A172 (cell line): Measurements from ENCODE around the gene TBC1D21. TPM values are rescaled to one million over a fixed set of nuclear protein-coding genes. Genes with fewer than 3 reads are reported as not detected.

Experiments
- DNase-seq: peaks from one replicate; pipeline ENCODE4 v3.0.0-alpha.2; 2015; ENCODE audit warnings: low spot score
- total RNA-seq: library from RNA; depleted of rRNA; stranded (reverse); fragments of >200 nt; shearing (Covaris generic); gene quantifications from 2 replicates; pipeline ENCODE4 v1.2.3, GENCODE V29; 2014

Gene TBC1D21
- total RNA-seq, 1 experiment from 2014 or later: not detected

DNA sequence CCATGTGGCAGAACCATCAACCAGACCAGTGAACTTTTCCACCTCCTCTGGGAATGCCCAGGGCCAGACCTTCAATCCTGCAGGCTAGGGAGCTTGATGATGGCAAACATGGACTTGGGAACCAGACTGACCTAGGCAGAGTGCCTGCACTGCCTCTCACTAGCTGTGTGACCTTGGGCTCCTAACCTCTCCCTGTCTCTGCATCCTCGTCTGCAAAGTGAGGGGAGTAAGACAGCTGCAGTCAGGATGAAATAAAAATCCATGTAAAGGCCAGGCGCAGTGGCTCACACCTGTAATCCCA is 35.4 kb downstream of the TBC1D21 start:
- no peak for DNase-seq

DNA sequence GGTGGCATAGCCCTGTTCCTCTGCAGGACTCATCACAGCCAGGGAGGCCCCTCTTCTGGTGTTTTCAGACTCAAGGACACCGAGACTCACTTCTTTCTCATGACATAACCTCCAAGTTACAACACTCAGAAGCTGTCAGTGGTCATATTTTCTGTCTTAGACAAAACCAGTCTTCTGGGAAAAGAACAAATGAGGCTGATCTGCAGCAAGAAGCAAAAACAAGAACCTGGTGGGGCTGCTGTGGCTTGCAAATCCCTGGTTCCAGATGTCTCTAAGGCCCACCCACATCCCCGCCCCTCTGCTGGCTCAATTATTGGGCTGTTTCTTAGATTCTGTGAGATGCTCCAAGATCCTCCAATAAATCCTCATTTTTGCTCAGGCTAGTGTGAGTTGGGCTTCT is 36.3 kb downstream of the TBC1D21 start:
- no peak for DNase-seq

DNA sequence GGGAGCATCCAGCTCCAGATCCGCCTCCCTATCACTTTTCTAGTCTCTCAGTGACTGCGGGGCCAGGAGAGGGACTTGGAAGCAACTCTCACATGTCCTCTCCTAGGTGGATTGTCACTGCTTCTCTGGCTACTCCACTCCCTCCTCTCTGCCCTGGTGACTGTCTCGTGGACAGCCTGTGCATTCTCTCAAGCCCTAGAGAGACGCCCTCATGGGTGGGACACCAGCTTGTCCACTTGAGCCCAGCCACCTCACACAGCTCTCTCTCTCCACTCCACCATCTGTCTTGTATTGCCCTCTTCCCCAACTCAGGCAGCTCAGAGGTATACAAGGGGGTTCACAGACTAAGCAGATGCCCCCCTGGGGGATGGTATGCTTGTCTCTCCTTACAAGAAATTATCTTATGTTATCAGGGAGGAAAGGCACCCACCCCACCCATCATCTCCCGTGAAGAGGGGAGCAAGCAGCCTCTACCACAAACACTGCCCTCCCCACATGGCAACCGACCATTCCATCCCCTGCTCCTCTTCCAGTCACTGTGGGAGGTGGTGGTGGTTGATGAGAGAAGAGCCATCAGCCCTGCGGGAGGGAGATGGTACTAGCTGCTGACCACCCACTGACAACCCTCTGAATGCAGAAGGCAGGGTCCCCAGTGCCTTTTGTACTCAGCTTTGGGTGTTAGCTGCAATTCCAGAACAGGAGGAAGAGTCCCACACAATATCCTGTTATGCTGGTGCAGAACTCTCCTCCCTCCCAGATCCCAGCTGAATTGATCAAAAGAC is 37.3 kb downstream of the TBC1D21 start:
- no peak for DNase-seq

DNA sequence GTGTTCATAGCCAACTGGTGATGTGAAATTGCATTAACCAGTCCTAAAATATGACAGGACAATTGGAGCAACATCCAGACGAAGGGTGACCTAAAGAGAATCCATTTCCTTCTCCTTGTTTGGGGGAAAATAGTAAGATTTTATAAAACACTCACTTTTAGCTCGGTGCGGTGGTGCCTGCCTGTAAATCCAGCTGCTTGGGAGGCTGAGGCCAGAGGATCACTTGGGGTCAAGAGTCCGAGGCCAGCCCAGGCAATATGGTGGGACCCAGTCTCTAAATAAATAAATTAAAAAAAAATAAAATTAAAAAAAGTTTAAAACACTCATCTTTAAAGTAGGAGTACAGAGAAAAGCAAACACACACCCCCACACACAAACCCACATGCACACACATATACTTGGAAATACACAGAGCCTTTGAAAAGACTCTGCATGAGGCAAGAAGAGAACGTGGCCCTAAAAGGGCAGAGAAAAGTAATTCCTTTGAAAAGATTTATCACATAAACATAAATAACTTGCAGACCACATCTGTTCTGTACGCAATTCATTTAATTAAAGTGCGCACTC is 38.7 kb downstream of the TBC1D21 start:
- DNase-seq: no peak

DNA sequence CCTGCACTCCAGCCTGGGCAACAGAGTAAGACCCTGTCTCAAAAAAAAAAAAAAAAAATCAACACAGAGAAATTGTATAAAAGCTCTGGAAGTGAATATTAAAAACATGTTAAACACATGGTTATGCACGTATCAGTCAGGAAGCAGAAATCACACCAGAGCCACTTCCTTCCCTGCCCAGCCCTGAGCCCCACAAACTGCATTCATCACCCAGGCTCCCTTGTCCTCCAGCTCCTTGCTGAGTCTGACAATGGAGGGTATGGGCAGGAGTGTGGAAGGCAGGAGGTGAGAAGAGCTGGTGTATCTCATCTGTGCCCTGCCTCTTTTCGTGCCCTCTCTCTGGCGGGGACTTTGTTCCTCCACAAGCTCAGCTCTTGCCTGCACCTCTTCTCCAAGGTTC is 40.8 kb downstream of the TBC1D21 start:
- DNase-seq: no peak

DNA sequence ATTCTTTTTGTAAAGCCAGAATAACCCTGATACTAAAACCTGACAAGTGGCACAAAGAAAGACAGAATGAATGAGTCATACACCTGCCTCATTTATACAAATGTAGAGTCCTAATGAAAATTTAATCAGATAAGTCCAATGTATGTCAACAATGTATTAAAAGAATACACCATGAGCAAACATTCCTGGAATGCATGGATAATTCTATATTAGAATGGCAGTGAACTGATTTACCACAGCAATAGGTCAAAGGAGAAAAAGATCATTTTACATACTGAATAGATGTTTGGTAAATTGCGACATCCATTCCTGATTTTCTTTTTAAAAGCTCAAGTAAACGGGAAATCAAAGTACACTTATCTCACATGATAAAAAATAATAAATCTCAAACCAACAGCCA is 41.7 kb downstream of the TBC1D21 start:
- DNase-seq: no peak

DNA sequence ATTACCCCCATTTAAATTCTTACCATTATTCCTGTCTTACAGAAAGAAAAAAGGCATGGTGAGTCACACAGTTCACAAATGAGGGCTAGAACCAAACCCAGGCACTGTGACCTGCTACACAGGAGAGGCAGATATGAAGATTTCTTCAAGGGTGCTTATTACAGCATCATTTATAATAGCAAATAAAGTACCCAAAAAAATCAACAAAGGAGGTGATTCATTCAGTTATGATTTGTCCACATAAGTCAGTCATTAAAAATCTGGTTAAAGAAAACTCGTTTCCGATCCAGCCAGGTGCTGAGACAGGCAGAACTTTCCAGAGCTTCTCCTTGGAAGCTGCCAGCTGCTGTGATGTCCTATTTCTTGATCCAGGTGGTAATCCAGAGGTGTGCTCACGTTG is 45.4 kb downstream of the TBC1D21 start:
- no peak for DNase-seq

DNA sequence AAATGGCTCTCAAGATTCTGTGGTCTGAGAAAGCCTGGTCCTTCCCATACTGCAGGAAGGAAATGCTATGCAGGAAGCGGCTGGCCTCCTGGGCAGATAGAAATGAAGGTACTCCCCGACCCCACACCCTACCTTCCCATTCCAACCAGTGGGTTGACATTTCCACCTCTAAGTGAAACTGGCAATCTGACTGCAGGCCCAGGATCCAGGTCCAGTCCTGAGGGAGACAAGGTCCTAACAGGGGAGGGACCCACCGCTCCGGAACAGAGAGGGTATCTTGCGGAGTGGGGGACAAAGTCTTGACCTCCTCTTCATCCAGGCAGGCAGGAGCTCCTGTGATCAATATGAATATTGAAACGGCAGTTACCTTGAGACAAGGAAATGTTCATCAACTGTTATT is 46.3 kb downstream of the TBC1D21 start:
- no peak for DNase-seq

DNA sequence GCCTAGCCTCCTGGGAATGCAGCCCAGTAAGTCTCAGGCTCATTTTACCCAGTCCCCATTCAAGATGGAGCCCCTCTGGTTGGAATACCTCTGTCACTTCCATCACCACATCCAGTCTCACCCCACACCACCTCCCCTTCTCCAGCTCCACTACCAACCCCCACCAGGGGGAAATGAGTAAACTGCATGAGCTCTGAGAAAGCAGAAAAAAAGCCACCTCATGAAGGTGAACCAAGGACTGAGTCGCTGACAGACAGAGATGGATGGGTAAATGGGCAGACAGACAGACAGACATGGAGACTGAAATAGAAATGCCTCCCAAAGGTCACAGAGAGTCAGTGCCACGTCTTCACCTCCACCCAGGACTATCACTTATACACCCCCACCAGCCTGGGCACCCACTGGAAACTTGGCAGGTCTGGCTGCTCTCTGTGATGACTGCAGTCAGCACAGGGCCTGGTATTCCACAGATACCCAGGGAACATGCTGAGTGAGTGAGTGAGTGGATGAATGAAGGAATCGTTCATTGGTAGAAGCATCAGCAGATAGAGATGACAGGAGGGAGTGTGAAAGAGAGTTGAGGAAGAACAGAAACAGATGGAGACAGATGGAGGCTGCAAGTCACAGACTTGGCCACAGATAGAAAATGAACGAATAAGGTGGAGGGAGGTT is 48.0 kb downstream of the TBC1D21 start:
- DNase-seq: no peak

DNA sequence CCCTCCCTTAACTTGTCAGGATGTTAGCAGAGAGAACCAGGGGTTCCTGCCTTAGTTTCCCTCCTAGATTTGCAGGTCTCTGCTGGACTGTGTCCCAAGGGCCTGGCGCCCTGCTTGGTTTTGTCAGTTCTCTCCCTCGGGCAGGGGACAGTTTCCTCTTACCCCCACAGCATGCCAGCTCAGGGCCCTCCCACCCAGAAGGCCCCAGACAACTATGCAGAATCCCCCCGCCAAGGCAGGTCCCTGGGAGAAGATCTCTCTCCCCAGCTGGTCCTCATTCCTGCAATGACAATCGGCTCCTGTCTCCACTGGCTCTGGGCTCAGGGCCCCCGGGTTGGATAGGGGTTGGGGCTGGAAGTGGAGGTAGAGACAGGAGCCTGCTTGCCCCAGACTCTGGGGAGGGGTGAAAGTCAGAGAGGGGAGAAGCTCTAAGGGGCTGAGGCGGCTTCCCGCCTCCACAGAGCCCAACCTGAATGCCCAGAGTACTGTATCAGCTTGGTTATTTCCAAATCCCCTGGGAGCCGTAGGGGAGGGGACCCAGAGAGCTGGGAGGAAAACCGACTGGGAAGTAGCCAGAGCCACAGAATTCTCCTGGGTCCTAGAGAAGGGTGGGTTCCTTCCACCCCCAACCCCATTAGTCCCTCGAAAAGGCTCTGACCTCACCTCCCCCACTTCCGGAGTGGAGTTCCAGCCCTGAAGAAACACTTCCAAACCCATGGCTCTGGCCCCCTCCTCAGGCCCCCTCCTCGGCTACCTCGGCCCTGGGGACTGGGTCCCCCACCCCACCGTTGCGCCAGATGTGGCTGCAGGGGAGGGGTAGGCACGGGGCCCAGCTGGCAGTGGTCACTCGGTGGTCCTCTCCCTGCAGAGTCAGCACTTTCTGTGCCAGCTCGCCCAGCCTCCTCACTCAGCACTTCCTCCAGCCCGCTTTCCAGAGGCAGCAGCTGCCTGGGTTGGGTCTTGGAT is 49.1 kb downstream of the TBC1D21 start:
- DNase-seq: peak; percentile 74

DNA sequence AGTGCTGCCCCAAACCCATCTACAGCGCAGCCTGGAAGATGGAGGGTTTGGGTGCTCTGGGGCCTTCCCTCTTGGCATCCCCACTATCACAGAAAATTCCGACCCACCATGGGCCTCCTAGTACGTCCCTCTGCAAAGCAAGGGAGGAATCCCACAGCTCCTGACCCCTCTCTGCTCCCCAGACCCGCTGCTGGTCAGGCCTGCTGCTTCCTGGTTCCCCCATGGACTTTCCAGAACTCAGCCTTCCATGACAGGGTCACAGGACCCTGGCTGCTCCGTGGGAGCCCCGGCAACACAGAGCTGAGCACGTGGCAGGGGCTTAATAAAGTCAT is 49.8 kb downstream of the TBC1D21 start:
- no peak for DNase-seq

DNA sequence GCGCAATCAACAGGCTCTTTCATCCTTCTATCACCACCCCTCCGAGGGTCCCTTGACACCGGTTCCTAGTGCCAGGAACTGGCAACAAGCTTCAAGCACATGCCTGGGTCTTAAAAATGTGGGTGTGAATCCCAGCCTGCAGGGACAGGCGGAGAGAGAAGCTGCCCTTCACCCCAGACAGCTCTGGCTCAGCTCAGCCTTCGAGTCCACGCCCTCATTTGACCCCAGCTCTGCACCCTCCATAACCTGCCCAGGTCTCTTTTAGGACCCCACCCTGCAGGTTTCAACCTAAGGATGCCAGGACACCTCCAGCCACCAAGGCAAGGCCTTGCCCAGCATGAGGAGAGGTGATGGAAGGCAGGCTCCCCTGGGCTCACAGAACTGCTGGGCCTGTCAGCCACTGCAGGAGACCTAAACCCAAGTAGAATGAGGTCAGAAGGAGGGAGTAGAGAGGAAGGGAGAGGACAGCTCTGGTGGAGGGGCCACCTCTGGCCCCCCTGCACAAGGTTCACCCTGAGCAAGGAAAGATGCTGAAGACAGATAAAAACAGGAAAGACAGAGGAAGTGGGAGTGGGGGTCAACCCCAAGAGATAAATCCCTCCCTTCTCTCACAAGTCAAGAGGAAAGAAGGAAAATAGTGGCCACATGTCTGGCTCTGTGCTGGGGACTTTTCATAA is 50.3 kb downstream of the TBC1D21 start:
- no peak for DNase-seq

DNA sequence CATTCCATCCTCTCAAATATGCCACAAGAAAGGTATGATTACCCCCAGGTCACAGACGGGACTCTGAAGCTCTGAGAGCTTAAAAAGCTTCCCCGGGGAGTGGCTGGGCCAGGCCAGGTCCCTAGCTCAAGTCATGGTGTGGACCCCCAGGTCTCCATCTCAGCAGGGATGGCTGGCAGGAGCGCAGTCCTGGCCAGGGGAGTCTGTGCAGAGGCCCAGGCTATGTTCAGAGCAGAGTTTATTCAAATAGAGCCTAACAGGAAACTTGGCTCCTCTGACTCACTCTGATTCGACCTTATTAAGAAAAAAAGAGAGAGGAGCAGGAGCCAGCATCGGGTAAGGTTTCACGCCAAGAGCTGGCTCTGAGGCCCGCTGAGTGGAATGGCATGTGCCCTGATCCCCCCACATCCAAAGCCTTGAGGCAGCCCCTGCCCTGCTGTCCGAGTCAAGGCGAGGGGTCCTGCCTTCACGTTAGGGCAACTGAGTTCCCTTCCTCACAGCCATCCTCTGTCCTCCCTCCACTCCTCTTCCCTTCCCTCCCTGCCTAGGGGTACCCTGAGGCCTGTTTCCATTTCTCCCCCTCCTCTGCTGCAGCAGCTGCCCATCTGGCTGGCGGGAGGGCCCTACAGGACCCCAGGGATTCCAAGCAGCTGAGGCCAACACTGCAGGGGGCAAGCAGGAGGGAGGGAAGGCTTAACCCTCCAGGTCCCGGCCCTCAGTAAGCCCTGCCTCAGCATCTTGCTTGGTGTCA is 51.0 kb downstream of the TBC1D21 start:
- peak; percentile 79 for DNase-seq

DNA sequence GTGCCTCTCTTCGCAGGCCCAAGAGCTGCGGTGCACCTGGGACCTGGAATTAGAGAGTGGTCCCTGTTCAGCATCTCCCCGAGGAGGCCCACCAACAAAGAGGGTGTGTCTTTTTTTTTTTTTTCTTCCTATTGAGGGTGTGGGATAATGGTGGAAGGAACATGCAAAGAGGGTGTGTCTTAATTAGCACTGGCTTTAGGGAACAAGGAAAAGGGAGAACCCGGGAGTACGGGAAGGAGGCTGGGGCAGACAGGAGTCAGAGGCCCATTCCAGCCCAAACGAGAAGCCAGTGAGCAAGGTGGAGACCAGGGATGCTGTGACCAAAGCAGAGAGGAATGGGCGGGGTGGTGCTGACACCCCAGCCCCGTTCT is 52.5 kb downstream of the TBC1D21 start:
- DNase-seq: no peak

DNA sequence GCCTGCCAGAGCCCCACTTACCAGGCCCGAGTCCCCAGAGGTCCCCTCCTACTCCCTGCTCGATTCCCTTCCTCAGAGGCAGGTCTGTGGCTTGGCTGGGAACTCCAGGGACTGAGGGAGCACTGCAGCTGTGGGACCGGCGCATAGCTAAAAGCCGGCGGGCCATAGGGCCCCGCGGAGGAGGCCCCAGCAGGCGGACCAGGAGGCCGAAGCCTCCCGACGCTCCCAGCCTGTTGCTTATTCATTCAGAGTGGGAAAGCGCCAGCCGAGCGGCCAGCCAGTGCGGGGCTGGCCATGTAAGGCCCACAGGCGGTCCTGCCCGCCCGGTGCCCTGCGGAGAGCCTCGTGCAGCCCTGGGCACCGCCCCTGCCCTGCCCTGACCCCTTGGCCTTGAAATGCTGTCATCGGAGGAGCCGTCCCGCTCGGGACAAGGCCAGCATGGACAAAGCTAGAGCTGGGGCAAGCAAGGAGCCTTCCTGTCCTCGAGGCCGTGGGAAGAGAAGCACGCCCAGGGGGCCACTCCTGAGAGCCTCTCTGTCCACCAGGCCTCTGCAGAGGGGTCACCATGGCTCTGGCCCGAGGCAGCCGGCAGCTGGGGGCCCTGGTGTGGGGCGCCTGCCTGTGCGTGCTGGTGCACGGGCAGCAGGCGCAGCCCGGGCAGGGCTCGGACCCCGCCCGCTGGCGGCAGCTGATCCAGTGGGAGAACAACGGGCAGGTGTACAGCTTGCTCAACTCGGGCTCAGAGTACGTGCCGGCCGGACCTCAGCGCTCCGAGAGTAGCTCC is 53.0 kb downstream of the TBC1D21 start, which contains the start of gene LOXL1:
TSS of gene LOXL1 (plus strand) at position 244 of the 784 bp plus-strand sequence. CDS start at position 566, 322 bp downstream.
- peak; percentile 79 for DNase-seq

DNA sequence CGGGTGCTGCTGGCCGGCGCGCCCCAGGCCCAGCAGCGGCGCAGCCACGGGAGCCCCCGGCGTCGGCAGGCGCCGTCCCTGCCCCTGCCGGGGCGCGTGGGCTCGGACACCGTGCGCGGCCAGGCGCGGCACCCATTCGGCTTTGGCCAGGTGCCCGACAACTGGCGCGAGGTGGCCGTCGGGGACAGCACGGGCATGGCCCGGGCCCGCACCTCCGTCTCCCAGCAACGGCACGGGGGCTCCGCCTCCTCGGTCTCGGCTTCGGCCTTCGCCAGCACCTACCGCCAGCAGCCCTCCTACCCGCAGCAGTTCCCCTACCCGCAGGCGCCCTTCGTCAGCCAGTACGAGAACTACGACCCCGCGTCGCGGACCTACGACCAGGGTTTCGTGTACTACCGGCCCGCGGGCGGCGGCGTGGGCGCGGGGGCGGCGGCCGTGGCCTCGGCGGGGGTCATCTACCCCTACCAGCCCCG is 53.7 kb downstream of the TBC1D21 start:
- DNase-seq: no peak

DNA sequence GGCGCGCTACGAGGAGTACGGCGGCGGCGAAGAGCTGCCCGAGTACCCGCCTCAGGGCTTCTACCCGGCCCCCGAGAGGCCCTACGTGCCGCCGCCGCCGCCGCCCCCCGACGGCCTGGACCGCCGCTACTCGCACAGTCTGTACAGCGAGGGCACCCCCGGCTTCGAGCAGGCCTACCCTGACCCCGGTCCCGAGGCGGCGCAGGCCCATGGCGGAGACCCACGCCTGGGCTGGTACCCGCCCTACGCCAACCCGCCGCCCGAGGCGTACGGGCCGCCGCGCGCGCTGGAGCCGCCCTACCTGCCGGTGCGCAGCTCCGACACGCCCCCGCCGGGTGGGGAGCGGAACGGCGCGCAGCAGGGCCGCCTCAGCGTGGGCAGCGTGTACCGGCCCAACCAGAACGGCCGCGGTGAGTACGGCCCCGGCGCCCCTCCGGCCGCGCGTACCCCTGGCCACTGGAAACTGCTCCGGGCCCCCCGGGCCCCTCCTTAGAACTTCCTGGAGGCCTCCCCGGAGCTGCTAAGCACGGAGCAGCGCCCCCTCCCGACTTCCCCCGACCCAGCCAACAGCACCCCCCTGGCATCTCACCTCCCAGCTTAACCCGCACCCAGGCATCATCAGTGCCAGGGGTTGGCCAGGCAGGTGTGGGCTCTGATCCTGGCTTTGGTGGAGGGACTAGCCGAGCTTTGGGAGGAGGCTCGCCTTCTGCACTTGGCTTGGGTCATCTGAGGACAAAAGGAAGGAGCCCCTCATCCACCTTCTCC is 54.3 kb downstream of the TBC1D21 start:
- DNase-seq: peak; percentile 36

DNA sequence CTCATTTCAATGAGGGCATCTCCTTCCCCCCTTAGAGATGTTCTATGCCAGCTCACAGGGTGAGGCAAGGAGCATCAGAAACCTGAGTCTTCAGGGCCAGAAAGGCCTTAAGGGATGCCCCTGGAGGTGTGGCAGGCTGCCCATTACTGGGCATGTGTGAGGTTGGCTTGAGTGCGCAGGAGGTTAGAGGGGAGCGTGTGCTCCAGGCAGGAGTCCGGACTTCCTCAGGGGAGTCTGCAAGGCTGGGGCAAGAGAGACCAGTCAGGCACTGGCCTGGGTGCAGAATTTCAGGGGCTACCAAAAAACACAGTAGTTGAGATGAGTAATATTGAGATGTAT is 54.8 kb downstream of the TBC1D21 start:
- DNase-seq: no peak

DNA sequence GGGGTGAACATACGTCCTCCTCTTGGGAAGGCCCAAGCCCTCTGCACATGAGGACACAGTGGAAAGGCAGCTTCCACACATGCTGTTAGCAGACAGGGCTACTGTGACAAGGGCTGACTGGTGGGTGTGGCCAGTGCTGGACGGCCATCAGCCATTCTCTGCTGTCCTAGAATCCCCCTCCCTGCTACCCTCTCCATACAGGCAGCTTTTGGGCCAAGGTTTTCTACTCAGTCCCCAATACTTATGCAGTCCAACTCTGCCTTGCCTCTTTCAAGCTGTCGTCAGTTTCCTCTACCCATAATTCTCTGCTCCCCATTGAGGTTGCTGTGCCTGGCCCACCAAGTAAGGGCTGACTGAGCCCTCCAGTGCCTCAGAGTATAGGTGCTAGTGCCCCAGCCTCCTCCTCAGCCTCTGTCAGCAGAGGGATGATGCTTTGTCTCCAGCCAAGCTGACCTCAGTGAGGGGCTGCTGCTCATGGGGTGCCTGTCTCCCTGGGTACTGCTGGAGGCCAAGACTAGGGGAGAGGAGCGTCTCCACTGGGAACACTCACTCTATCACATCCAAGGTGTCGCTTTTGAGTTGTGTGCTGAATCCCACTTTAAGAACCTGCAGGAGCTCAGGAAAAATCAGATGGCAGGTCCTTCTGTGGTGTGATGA is 55.7 kb downstream of the TBC1D21 start:
- no peak for DNase-seq
